Esophagus squamous epithelium (tissue), 5 donors: Measurements from ENCODE around the gene OR2V1. TPM values are rescaled to one million over a fixed set of nuclear protein-coding genes. Genes with fewer than 3 reads are reported as not detected.

Experiments
- DNase-seq: peaks from one replicate; lab custom pipeline; 2025; lab: John Stamatoyannopoulos, UW
- H3K27ac ChIP-seq, 4 donors: fragments of 200-600 bp; sonication (generic); one replicate each; pipeline ENCODE4 v1.5.1; 2016 to 2019; ENCODE audit warnings: mild to moderate bottlenecking in 1 of 4
- H3K27me3 ChIP-seq, 4 donors: fragments of 200-600 bp; sonication (generic); 1 replicate in 3 of 4; 2 replicates in 1 of 4; pipeline versions ENCODE4 v1.5.1 to v1.6.0; 2017 to 2021; ENCODE audit warnings: antibody characterized with exemption in 1 of 4
- H3K36me3 ChIP-seq, 3 donors: fragments of 200-600 bp; sonication (generic); one replicate each; pipeline ENCODE4 v1.5.1; 2016 to 2019
- H3K4me1 ChIP-seq, 3 donors: fragments of 200-600 bp; sonication (generic); one replicate each; pipeline ENCODE4 v1.5.1; 2017 to 2019
- H3K4me3 ChIP-seq, 4 donors: fragments of 200-600 bp; sonication (generic); 1 replicate in 3 of 4; 2 replicates in 1 of 4; pipeline ENCODE4 v1.5.1; 2016 to 2019; ENCODE audit warnings: mild to moderate bottlenecking in 2 of 4, moderate library complexity in 1 of 4
- H3K9me3 ChIP-seq, 3 donors: fragments of 200-600 bp; sonication (generic); one replicate each; pipeline ENCODE4 v1.5.1; 2016 to 2019
- CTCF ChIP-seq, 6 experiments: fragments of 450-650 bp in 4 of 6; fragments of 200-600 bp in 2 of 6; sonication (generic) in 2 of 6; IDR thresholded peaks; one replicate each; pipeline ENCODE4 v1.5.1; 2016 to 2019; ENCODE audit warnings: antibody characterized with exemption in 6 of 6, mild to moderate bottlenecking in 4 of 6, moderate library complexity in 4 of 6
- POLR2A ChIP-seq, 4 donors: fragments of 450-650 bp; IDR thresholded peaks; one replicate each; pipeline ENCODE4 v1.6.1; 2017; ENCODE audit warnings: antibody characterized with exemption in 4 of 4, mild to moderate bottlenecking in 4 of 4, moderate library complexity in 3 of 4
- WGBS, 2 donors: methylation state at CpG; one replicate each; pipeline ENCODE4 v1.1.5; 2018; 5-methylcytosine and 5-hydroxymethylcytosine counted together
- intact Hi-C: fragments of 100-400 bp; cut with DNase I; formaldehyde crosslinking; loops from one replicate; pipeline ENCODE4 v1.15.0; 2022
- total RNA-seq, 4 donors: library from RNA; depleted of rRNA; stranded (reverse); fragments of >200 nt; gene quantifications; one replicate each; pipeline ENCODE4 v1.1.0, GENCODE V29; 2016
- donor health status: DM: yes; HTN: yes; CAD: no.

Gene OR2V1
- total RNA-seq, 4 donors from 2014 or later = not detected

- WGBS, 2 donors = 72 to 78% methylated on average over 3 of the region's 5 CpGs
- TF ChIP-seq POLR2A (IDR thresholded peaks at IDR 0.05) = no peak
- no peak for TF ChIP-seq CTCF (IDR thresholded peaks at IDR 0.05)
- DNase-seq = no peak
- Histone ChIP-seq H3K4me3 (no peak overlapping the region), H3K9me3 (no peaks in the 10 kb centered on the region), H3K4me1 (peaks cover 0 to 15% (median 0%) of the 10 kb centered on the region in 3 donors), H3K27ac (no peak overlapping the region), H3K36me3 (no peaks in the 10 kb centered on the region), H3K27me3 (peaks cover 0 to 100% (median 15%) of the 10 kb centered on the region in 4 donors)
- intact Hi-C loops = no loop called here
Observed at GRCh38 chr5:181112476-181112875, 18.5 kb downstream of the OR2V1 start.

- TF ChIP-seq POLR2A (IDR thresholded peaks at IDR 0.05) = no peak
- no peak for TF ChIP-seq CTCF (IDR thresholded peaks at IDR 0.05)
- Histone ChIP-seq H3K4me1 (peaks cover 0 to 15% (median 0%) of the 10 kb centered on the region in 3 donors), H3K4me3 (no peak overlapping the region), H3K27me3 (peaks cover 0 to 100% (median 15%) of the 10 kb centered on the region in 4 donors), H3K36me3 (no peaks in the 10 kb centered on the region), H3K9me3 (no peaks in the 10 kb centered on the region), H3K27ac (no peak overlapping the region)
- 82 to 100% methylated on average over 1 to 5 of the region's 5 CpGs for WGBS, 2 donors
- intact Hi-C loops = no loop called here
- DNase-seq = no peak
Observed at GRCh38 chr5:181111010-181111409, 20.0 kb downstream of the OR2V1 start.

- intact Hi-C loops = no loop called here
- H3K27me3 ChIP-seq = peaks cover 0 to 100% (median 7%) of the 10 kb centered on the region in 4 donors
- no peaks in the 10 kb centered on the region for H3K36me3 ChIP-seq
- no peak overlapping the region for H3K4me3 ChIP-seq
- H3K4me1 ChIP-seq = peaks cover 0 to 4% (median 0%) of the 10 kb centered on the region in 3 donors
- no peaks in the 10 kb centered on the region for H3K9me3 ChIP-seq
- 7 to 67% methylated on average over 2 to 4 of the region's 11 CpGs for WGBS, 2 donors
- no peak for DNase-seq
- TF ChIP-seq POLR2A (IDR thresholded peaks at IDR 0.05) (no peak), CTCF (IDR thresholded peaks at IDR 0.05) (no peak)
- H3K27ac ChIP-seq = no peak overlapping the region
Observed at GRCh38 chr5:181109489-181110013, 21.4 kb downstream of the OR2V1 start.

GRCh38 chr5:181108578-181109165 is 22.3 kb downstream of the OR2V1 start:
- Histone ChIP-seq H3K27me3 (peaks cover 0 to 97% (median 4%) of the 10 kb centered on the region in 4 donors), H3K9me3 (no peaks in the 10 kb centered on the region), H3K4me1 (no peaks in the 10 kb centered on the region), H3K27ac (no peak overlapping the region), H3K36me3 (no peaks in the 10 kb centered on the region), H3K4me3 (no peak overlapping the region)
- intact Hi-C loops = no loop called here
- WGBS, 2 donors = 71 to 76% methylated on average over 9 to 11 of the region's 14 CpGs
- DNase-seq = no peak
- TF ChIP-seq CTCF (IDR thresholded peaks at IDR 0.05) (no peak), POLR2A (IDR thresholded peaks at IDR 0.05) (no peak)

GRCh38 chr5:181107699-181108098 is 23.3 kb downstream of the OR2V1 start:
- intact Hi-C loops = no loop called here

More at GRCh38 chr5:181107699-181108098, 23.3 kb downstream of the OR2V1 start:
- no peaks in the 10 kb centered on the region for H3K4me1 ChIP-seq
- H3K27me3 ChIP-seq = peaks cover 0 to 92% (median 4%) of the 10 kb centered on the region in 4 donors
- H3K27ac ChIP-seq = no peak overlapping the region
- no peaks in the 10 kb centered on the region for H3K9me3 ChIP-seq
- no peak for TF ChIP-seq CTCF (IDR thresholded peaks at IDR 0.05)
- no peak for TF ChIP-seq POLR2A (IDR thresholded peaks at IDR 0.05)
- 72 to 80% methylated on average over 8 to 9 of the region's 9 CpGs for WGBS, 2 donors
- H3K36me3 ChIP-seq = no peaks in the 10 kb centered on the region
- no peak overlapping the region for H3K4me3 ChIP-seq
- DNase-seq = no peak
